SJSA1 (cell line): ENCODE data around the gene MAST4. TPM values are rescaled to one million over a fixed set of nuclear protein-coding genes. Genes with fewer than 3 reads are reported as not detected.
A peak's percentile ranks its signal among the peaks of the same experiment; 100 is the strongest.

Source experiments
- DNase-seq, 2 experiments: peaks; one replicate each; pipeline ENCODE4 v3.0.0-alpha.2; 2015 to 2020; ENCODE audit warnings: low spot score in 2 of 2, low read depth in 1 of 2
- H3K27ac ChIP-seq: fragments of 250-450 bp; sonication (Bioruptor Pico); 2 replicates; pipeline ENCODE4 v1.5.1; 2020; ENCODE audit warnings: mild to moderate bottlenecking, moderate library complexity
- H3K27me3 ChIP-seq: fragments of 250-450 bp; sonication (Bioruptor Pico); replicated peaks from 2 replicates; pipeline ENCODE4 v1.5.1; 2020; ENCODE audit warnings: mild to moderate bottlenecking, moderate library complexity
- H3K36me3 ChIP-seq: fragments of 250-450 bp; sonication (Bioruptor Pico); 2 replicates; pipeline ENCODE4 v1.5.1; 2020; ENCODE audit warnings: mild to moderate bottlenecking
- H3K4me1 ChIP-seq: fragments of 250-450 bp; sonication (Bioruptor Pico); replicated peaks from 2 replicates; pipeline ENCODE4 v1.6.1; 2021; ENCODE audit warnings: mild to moderate bottlenecking
- H3K4me3 ChIP-seq: fragments of 250-450 bp; sonication (Bioruptor Pico); 2 replicates; pipeline ENCODE4 v1.5.1; 2020; ENCODE audit warnings: mild to moderate bottlenecking
- H3K9me3 ChIP-seq: fragments of 250-450 bp; sonication (Bioruptor Pico); replicated peaks from 2 replicates; pipeline ENCODE4 v1.5.1; 2020; ENCODE audit warnings: mild to moderate bottlenecking
- total RNA-seq: library from RNA; depleted of rRNA; stranded (reverse); fragments of >200 nt; shearing (Covaris generic); gene quantifications from 2 replicates; pipeline ENCODE4 v1.2.3, GENCODE V29; 2014

The MAST4 gene
- total RNA-seq, 1 experiment from 2014 or later, result 2.3 TPM

DNA sequence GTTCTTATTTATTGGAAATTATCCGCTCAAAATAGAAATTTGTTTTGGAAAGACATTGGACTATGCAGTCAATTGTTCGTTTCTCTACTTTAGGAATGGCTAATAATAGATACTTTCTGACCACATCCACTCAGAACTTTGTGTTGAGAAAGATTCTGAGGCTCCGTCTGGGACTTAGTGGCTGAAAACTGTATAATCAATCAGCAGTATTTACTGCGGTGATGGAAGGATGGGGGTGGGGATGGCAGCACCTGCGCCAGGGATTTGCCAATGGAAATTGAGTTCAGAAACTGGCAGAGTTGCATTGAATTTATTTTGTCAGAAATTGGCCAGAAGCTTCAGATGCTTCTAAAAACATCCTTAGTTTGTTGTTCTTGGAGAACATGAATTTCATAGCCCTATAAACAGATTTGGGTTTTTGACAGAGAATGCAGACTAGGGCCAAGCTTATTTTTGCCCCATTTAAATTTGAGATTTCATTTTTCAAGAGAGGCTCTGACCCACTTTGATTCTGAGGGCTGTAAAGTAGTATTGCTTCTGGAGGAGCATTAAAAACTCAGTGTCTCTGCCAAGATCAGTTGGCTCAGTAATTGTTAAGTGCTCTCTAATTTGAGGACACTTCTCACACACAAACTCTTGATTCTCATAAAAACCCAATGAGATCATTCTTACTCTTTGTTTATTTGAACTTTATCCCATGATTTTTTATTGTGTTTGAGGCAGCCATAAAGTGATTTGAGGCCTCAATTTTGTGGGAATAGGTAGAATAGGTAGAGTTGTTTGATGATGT, 385.3 kb downstream of the MAST4 start:
- H3K9me3 ChIP-seq, result no peaks in the 10 kb centered on the region; the same call in 1 of the 2 replicates
- H3K4me3 ChIP-seq, result no peak overlapping the region
- H3K36me3 ChIP-seq, result no peaks in the 10 kb centered on the region
- H3K27ac ChIP-seq, result no peak overlapping the region
- DNase-seq, result no peak
- no peaks in the 10 kb centered on the region for H3K4me1 ChIP-seq
- no peaks in the 10 kb centered on the region for H3K27me3 ChIP-seq

DNA sequence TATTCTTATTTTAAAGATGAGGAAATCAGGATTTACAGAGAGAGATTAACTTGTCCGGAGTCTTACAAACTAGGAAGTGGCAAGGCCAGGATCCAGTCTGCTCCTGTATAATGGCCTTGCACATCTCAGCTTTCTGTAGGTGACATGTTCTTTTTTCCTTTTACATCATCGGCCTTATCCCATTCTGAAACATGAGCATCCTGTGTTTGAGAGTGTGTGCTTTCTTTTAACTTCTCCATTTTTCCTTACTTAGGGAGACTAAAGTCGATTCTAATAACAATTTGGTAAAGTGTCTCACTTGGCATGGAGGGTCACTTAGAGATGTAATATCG, 385.8 kb downstream of the MAST4 start:
- no peaks in the 10 kb centered on the region for H3K27me3 ChIP-seq
- no peak overlapping the region for H3K4me3 ChIP-seq
- DNase-seq, result no peak
- H3K9me3 ChIP-seq, result no peaks in the 10 kb centered on the region; the same call in 1 of the 2 replicates
- H3K27ac ChIP-seq, result no peak overlapping the region
- H3K4me1 ChIP-seq, result no peaks in the 10 kb centered on the region
- no peaks in the 10 kb centered on the region for H3K36me3 ChIP-seq

GRCh38 chr5:66982470-66982869, 386.3 kb downstream of the MAST4 start:
- Histone ChIP-seq H3K27me3 (no peaks in the 10 kb centered on the region), H3K36me3 (no peaks in the 10 kb centered on the region), H3K4me1 (no peaks in the 10 kb centered on the region), H3K4me3 (no peak overlapping the region), H3K9me3 (no peaks in the 10 kb centered on the region; the same call in 1 of the 2 replicates), H3K27ac (no peak overlapping the region)
- DNase-seq, result no peak

DNA sequence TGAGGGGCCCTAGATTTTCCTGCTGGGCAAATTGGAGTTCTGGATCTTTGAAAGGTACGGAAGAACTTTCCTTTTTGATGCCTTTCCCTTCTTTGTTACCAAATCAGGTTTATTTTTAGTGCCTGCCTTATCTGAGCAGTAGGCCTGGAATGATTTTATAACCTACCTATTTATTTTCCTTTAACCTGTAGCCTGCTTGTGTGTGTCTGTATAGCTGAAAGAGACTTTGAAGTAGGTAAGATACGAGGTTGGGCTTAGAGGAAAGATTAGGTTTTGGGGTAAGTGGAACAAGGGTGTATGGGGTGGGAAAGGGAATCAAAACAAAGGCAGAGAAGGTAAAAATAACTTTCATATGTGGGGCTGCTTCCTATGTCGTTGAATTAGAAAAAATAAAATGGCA, 389.2 kb downstream of the MAST4 start:
- Histone ChIP-seq H3K27me3 (no peaks in the 10 kb centered on the region), H3K9me3 (no peaks in the 10 kb centered on the region), H3K4me3 (no peak overlapping the region), H3K36me3 (no peaks in the 10 kb centered on the region), H3K4me1 (no peaks in the 10 kb centered on the region), H3K27ac (no peak overlapping the region)
- no peak for DNase-seq

DNA sequence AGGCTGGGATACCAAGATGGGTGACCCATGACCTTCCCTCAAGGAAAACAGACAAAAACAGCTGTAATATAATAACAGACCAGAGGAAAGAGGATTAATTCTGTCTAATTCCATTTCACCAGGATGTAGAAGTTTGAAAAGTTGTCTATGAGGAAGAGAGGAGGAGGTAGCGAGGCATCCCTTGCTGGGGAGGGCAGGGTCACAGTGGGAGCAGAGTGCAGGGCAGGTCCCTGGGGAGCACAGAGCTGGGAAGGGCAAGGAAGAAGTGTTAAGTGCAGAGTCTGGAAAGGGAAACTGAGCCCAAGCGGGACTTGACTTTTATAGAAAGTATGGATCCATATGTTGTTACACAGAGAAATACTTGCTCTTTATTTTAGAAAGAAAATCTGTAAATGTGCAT, 389.8 kb downstream of the MAST4 start:
- Histone ChIP-seq H3K27me3 (no peaks in the 10 kb centered on the region), H3K27ac (no peak overlapping the region), H3K4me1 (no peaks in the 10 kb centered on the region), H3K9me3 (no peaks in the 10 kb centered on the region), H3K36me3 (no peaks in the 10 kb centered on the region), H3K4me3 (no peak overlapping the region)
- no peak for DNase-seq

- Histone ChIP-seq H3K36me3 (no peaks in the 10 kb centered on the region), H3K9me3 (no peaks in the 10 kb centered on the region), H3K27ac (no peak overlapping the region), H3K4me3 (no peak overlapping the region), H3K4me1 (no peaks in the 10 kb centered on the region), H3K27me3 (no peaks in the 10 kb centered on the region)
- DNase-seq, result no peak
These were observed 390.3 kb downstream of the MAST4 start for GRCh38 chr5:66986534-66986933.

DNA sequence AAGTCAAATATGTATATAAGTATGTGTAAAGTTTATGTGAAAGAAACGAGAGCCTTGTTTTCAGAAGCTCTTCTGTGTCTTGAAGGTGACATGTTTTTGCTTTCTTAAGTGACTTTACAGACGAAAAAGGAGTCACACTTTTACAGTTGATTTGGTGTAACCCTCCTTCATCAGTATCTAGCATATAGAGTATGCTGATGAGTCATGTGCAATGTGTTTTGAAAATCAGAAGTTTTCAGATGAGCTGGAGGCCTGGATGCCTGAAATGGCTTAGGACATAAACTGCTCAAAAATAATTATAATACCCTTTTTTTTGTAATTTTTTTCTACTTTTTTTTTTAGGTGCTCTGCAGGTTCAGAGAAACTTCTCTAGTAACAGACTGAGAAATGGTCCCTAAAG, 390.9 kb downstream of the MAST4 start:
- no peaks in the 10 kb centered on the region for H3K4me1 ChIP-seq
- no peaks in the 10 kb centered on the region for H3K36me3 ChIP-seq
- no peak for DNase-seq
- no peak overlapping the region for H3K4me3 ChIP-seq
- no peaks in the 10 kb centered on the region for H3K27me3 ChIP-seq
- H3K9me3 ChIP-seq, result no peaks in the 10 kb centered on the region
- no peak overlapping the region for H3K27ac ChIP-seq

- Histone ChIP-seq H3K4me1 (no peaks in the 10 kb centered on the region), H3K36me3 (no peaks in the 10 kb centered on the region), H3K27ac (no peak overlapping the region), H3K27me3 (no peaks in the 10 kb centered on the region), H3K4me3 (no peak overlapping the region), H3K9me3 (no peaks in the 10 kb centered on the region)
- no peak for DNase-seq
These were observed 391.3 kb downstream of the MAST4 start for GRCh38 chr5:66987540-66987939.

- Histone ChIP-seq H3K27me3 (no peaks in the 10 kb centered on the region), H3K4me3 (no peak overlapping the region), H3K4me1 (no peaks in the 10 kb centered on the region), H3K27ac (no peak overlapping the region), H3K9me3 (no peaks in the 10 kb centered on the region), H3K36me3 (no peaks in the 10 kb centered on the region)
- peak in 1 of 2 experiments; percentile 33 for DNase-seq
These were observed 392.0 kb downstream of the MAST4 start for GRCh38 chr5:66987949-66988838.

- Histone ChIP-seq H3K27me3 (no peaks in the 10 kb centered on the region), H3K27ac (no peak overlapping the region)
- no peak for DNase-seq
These were observed 393.1 kb downstream of the MAST4 start for GRCh38 chr5:66989286-66989685.

GRCh38 chr5:66989781-66990180, 393.6 kb downstream of the MAST4 start:
- Histone ChIP-seq H3K36me3 (no peaks in the 10 kb centered on the region), H3K4me3 (no peak overlapping the region), H3K27ac (no peak overlapping the region), H3K9me3 (no peaks in the 10 kb centered on the region), H3K27me3 (no peaks in the 10 kb centered on the region), H3K4me1 (no peaks in the 10 kb centered on the region)
- DNase-seq, result no peak

More at GRCh38 chr5:66989286-66989685, 393.1 kb downstream of the MAST4 start:
- Histone ChIP-seq H3K9me3 (no peaks in the 10 kb centered on the region), H3K4me3 (no peak overlapping the region), H3K36me3 (no peaks in the 10 kb centered on the region), H3K4me1 (no peaks in the 10 kb centered on the region)

- DNase-seq, result no peak
- H3K27ac ChIP-seq, result no peak overlapping the region
- no peaks in the 10 kb centered on the region for H3K27me3 ChIP-seq
- no peaks in the 10 kb centered on the region for H3K36me3 ChIP-seq
- H3K4me3 ChIP-seq, result no peak overlapping the region
- H3K9me3 ChIP-seq, result no peaks in the 10 kb centered on the region
- H3K4me1 ChIP-seq, result no peaks in the 10 kb centered on the region
These were observed 395.6 kb downstream of the MAST4 start for GRCh38 chr5:66991746-66992145.

DNA sequence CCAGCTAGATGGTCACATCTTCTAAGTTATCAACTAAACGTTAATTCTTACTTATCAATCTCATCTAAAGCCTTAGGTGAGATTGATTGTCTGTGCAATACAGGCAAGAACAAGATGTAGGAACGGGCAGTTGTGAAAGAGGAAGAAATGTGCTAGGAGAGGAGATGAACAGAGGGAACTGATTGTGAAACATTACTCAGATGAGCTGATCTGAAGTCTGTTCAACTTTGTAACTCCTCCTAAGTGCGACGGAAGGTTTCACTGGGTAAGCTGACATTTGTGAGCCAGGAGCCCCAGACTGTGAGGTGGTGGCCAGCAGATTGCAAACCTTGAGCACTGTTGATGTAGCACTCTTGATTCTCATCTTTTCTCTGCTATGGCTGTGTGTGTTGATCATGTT, 396.4 kb downstream of the MAST4 start:
- Histone ChIP-seq H3K36me3 (no peaks in the 10 kb centered on the region), H3K27ac (no peak overlapping the region), H3K9me3 (no peaks in the 10 kb centered on the region), H3K4me1 (no peaks in the 10 kb centered on the region), H3K4me3 (no peak overlapping the region), H3K27me3 (no peaks in the 10 kb centered on the region)
- DNase-seq, result no peak

GRCh38 chr5:66993448-66993847, 397.3 kb downstream of the MAST4 start:
- Histone ChIP-seq H3K9me3 (no peaks in the 10 kb centered on the region), H3K36me3 (no peaks in the 10 kb centered on the region), H3K27me3 (no peaks in the 10 kb centered on the region), H3K27ac (no peak overlapping the region), H3K4me1 (no peaks in the 10 kb centered on the region), H3K4me3 (no peak overlapping the region)
- DNase-seq, result no peak
